H1 (cell line): ENCODE results near the gene NEK10. TPM values are rescaled to one million over a fixed set of nuclear protein-coding genes. Genes with fewer than 3 reads are reported as not detected.

Experiments used
- CTCF ChIA-PET: fragments of 300-600 bp; sonication (Branson Sonifier 250); formaldehyde crosslinking; loops from one replicate; lab custom pipeline; 2021; ENCODE audit not compliant: partially characterized antibody; lab: Charles Lee
- POLR2A ChIA-PET: fragments of 300-600 bp; sonication (Branson Sonifier 250); formaldehyde crosslinking; loops from one replicate; lab custom pipeline; 2021; ENCODE audit warnings: inconsistent platforms; ENCODE audit not compliant: partially characterized antibody; lab: Charles Lee
- DNase-seq, 2 experiments: peaks; one replicate each; pipeline versions ENCODE4 v3.0.0 to v3.0.0-alpha.2; 2010 to 2022; ENCODE audit warnings: low spot score in 2 of 2, low read depth in 1 of 2, mixed read lengths in 1 of 2
- FAIRE-seq: peaks from 2 replicates; lab custom pipeline; 2011; peaks lifted over from hg19 to GRCh38; lab: Jason Lieb, UNC
- H2AFZ ChIP-seq: 2 replicates; pipeline ENCODE4 v1.8.1; 2012; ENCODE audit warnings: low read length, inconsistent platforms
- H2AK5ac ChIP-seq: 2 replicates; pipeline ENCODE4 v1.6.1; 2013; ENCODE audit warnings: low read depth, low read length
- H2BK120ac ChIP-seq: replicated peaks from 2 replicates; pipeline ENCODE3; 2013; ENCODE audit warnings: low read depth, low read length, inconsistent platforms
- H2BK12ac ChIP-seq: 2 replicates; pipeline ENCODE4 v1.6.1; 2013; ENCODE audit warnings: low read depth, low read length
- H2BK15ac ChIP-seq: 2 replicates; pipeline ENCODE4 v1.6.1; 2013; ENCODE audit warnings: low read length
- H2BK20ac ChIP-seq: 2 replicates; pipeline ENCODE4 v1.6.1; 2013; ENCODE audit warnings: low read length
- H2BK5ac ChIP-seq: 2 replicates; pipeline ENCODE4 v1.6.1; 2013; ENCODE audit warnings: low read depth, low read length
- H3K14ac ChIP-seq: 2 replicates; pipeline ENCODE4 v1.6.1; 2013; ENCODE audit warnings: inconsistent platforms; ENCODE audit not compliant: insufficient read length
- H3K18ac ChIP-seq: 2 replicates; pipeline ENCODE4 v1.6.1; 2013; ENCODE audit warnings: low read length; ENCODE audit errors: extremely low read depth
- H3K23ac ChIP-seq: 2 replicates; pipeline ENCODE4 v1.6.1; 2013; ENCODE audit warnings: inconsistent platforms; ENCODE audit not compliant: insufficient read length
- H3K23me2 ChIP-seq: 2 replicates; pipeline ENCODE4 v1.6.1; 2013; ENCODE audit warnings: low read depth, low read length
- H3K27ac ChIP-seq: 2 replicates; pipeline ENCODE4 v1.6.1; 2011; ENCODE audit warnings: low read depth, low read length, inconsistent platforms
- H3K27me3 ChIP-seq, 4 experiments: replicated peaks in 1 of 4; 1 replicate in 1 of 4; 2 replicates in 3 of 4; pipeline versions ENCODE4 v1.6.1 to v1.8.1; 2011 to 2013; ENCODE audit warnings: low read length in 3 of 4, mild to moderate bottlenecking in 3 of 4, inconsistent platforms in 2 of 4, mixed read lengths in 2 of 4, moderate library complexity in 1 of 4; ENCODE audit not compliant: control insufficient read depth in 3 of 4, insufficient read depth in 3 of 4; ENCODE audit errors: extremely low read depth in 1 of 4
- H3K36me3 ChIP-seq, 4 experiments: 2 replicates each; pipeline versions ENCODE4 v1.6.1 to v1.8.1; 2011 to 2013; ENCODE audit warnings: mild to moderate bottlenecking in 4 of 4, low read length in 3 of 4, moderate library complexity in 2 of 4, control low read depth in 1 of 4, inconsistent platforms in 1 of 4; ENCODE audit not compliant: insufficient read depth in 4 of 4, control insufficient read depth in 2 of 4
- H3K4ac ChIP-seq: replicated peaks from 2 replicates; pipeline ENCODE3; 2013; ENCODE audit warnings: low read length, low read depth, mixed read lengths, inconsistent platforms; ENCODE audit not compliant: insufficient read length
- H3K4me1 ChIP-seq, 4 experiments: replicated peaks in 1 of 4; 1 replicate in 1 of 4; 2 replicates in 3 of 4; pipeline versions ENCODE4 v1.6.1 to v1.8.1; 2011 to 2013; ENCODE audit warnings: low read length in 3 of 4, inconsistent platforms in 2 of 4, mixed read lengths in 1 of 4; ENCODE audit not compliant: insufficient read depth in 4 of 4, control insufficient read depth in 3 of 4
- H3K4me2 ChIP-seq, 2 experiments: 2 replicates each; pipeline versions ENCODE4 v1.6.1 to v1.8.1; 2011 to 2013; ENCODE audit warnings: low read depth in 2 of 2, low read length in 2 of 2, control low read depth in 1 of 2, inconsistent platforms in 1 of 2, mild to moderate bottlenecking in 1 of 2; ENCODE audit not compliant: insufficient read depth in 1 of 2
- H3K4me3 ChIP-seq, 4 experiments: fragments of 200-600, 300-600 bp in 1 of 4; sonication (generic), shearing (Covaris generic), sonication (Bioruptor Twin) in 1 of 4; 2 replicates each; pipeline versions ENCODE4 v1.5.1 to v1.8.1; 2011 to 2016; ENCODE audit warnings: low read length in 4 of 4, low read depth in 3 of 4, control low read depth in 2 of 4, inconsistent platforms in 2 of 4, mild to moderate bottlenecking in 2 of 4, mixed read lengths in 1 of 4, moderate library complexity in 1 of 4; ENCODE audit not compliant: insufficient read depth in 2 of 4; ENCODE audit errors: extremely low read depth in 1 of 4
- H3K56ac ChIP-seq: replicated peaks from 2 replicates; pipeline ENCODE3; 2013; ENCODE audit warnings: low read depth, mild to moderate bottlenecking, mixed read lengths, low read length, inconsistent platforms; ENCODE audit not compliant: insufficient read length
- H3K79me1 ChIP-seq: 2 replicates; pipeline ENCODE4 v1.6.1; 2013; ENCODE audit warnings: low read depth, low read length, control low read depth
- H3K79me2 ChIP-seq, 2 experiments: 2 replicates each; pipeline versions ENCODE4 v1.6.1 to v1.8.1; 2012 to 2013; ENCODE audit warnings: low read length in 2 of 2, mild to moderate bottlenecking in 2 of 2, inconsistent platforms in 1 of 2; ENCODE audit not compliant: insufficient read depth in 2 of 2, control insufficient read depth in 1 of 2
- H3K9ac ChIP-seq, 4 experiments: replicated peaks in 1 of 4; 1 replicate in 1 of 4; 2 replicates in 3 of 4; pipeline versions ENCODE4 v1.6.1 to v1.8.1; 2011 to 2013; ENCODE audit warnings: low read depth in 3 of 4, low read length in 3 of 4, control low read depth in 2 of 4, mild to moderate bottlenecking in 2 of 4, moderate library complexity in 2 of 4, inconsistent platforms in 1 of 4; ENCODE audit errors: extremely low read depth in 1 of 4
- H3K9me3 ChIP-seq, 2 experiments: 2 replicates each; pipeline versions ENCODE4 v1.6.1 to v1.8.1; 2012 to 2013; ENCODE audit warnings: mild to moderate bottlenecking in 2 of 2, moderate library complexity in 2 of 2, control low read depth in 1 of 2, inconsistent platforms in 1 of 2, low read depth in 1 of 2, low read length in 1 of 2, mixed read lengths in 1 of 2; ENCODE audit not compliant: insufficient read depth in 2 of 2
- H4K20me1 ChIP-seq, 2 experiments: replicated peaks in 1 of 2; 2 replicates each; pipeline versions ENCODE3 to v1.8.1; 2011 to 2013; ENCODE audit warnings: inconsistent platforms in 2 of 2, low read length in 2 of 2, mild to moderate bottlenecking in 1 of 2; ENCODE audit not compliant: insufficient read depth in 2 of 2, control insufficient read depth in 1 of 2
- H4K5ac ChIP-seq: 2 replicates; pipeline ENCODE4 v1.6.1; 2013; ENCODE audit warnings: low read length, low read depth, mixed read lengths, inconsistent platforms; ENCODE audit not compliant: insufficient read length
- H4K8ac ChIP-seq: 2 replicates; pipeline ENCODE4 v1.8.0; 2013; ENCODE audit warnings: mild to moderate bottlenecking, moderate library complexity, low read length, inconsistent platforms; ENCODE audit not compliant: insufficient read depth; ENCODE audit errors: extremely low read depth
- H4K91ac ChIP-seq: replicated peaks from 2 replicates; pipeline ENCODE3; 2013; ENCODE audit warnings: low read length, mixed read lengths, inconsistent platforms; ENCODE audit not compliant: insufficient read length
- ATF2 ChIP-seq: IDR thresholded peaks from 2 replicates; pipeline ENCODE4 v1.6.1; 2012; ENCODE audit warnings: low read length, inconsistent platforms
- BACH1 ChIP-seq: IDR thresholded peaks from 2 replicates; pipeline ENCODE4 v1.6.1; 2012; ENCODE audit warnings: low read length, improper control_type of control experiment
- BRCA1 ChIP-seq: IDR thresholded peaks from 2 replicates; pipeline ENCODE4 v1.6.1; 2012; ENCODE audit warnings: low read depth, low read length, improper control_type of control experiment
- CBX5 ChIP-seq: fragments of 300-800, 300-1000 bp; sonication (generic); IDR thresholded peaks from 2 replicates; pipeline ENCODE4 v1.7.1; 2016; ENCODE audit warnings: antibody characterized with exemption, low read length, low read depth
- CBX8 ChIP-seq: fragments of 300-800, 300-1000 bp; sonication (generic); IDR thresholded peaks from 2 replicates; pipeline ENCODE4 v1.7.1; 2016; ENCODE audit warnings: low read depth, low read length, borderline replicate concordance
- KDM1A ChIP-seq: fragments of 200-600, 300-600 bp; sonication (generic); IDR thresholded peaks from 2 replicates; pipeline ENCODE4 v1.7.1; 2016; ENCODE audit warnings: mild to moderate bottlenecking, low read length, borderline replicate concordance
- SP2 ChIP-seq: IDR thresholded peaks from 2 replicates; pipeline ENCODE4 v1.6.1; 2012; ENCODE audit warnings: mild to moderate bottlenecking, low read length, inconsistent platforms
- TAF1 ChIP-seq: IDR thresholded peaks from 2 replicates; pipeline ENCODE4 v1.6.1; 2011; ENCODE audit warnings: mild to moderate bottlenecking, low read depth, low read length
- TCF12 ChIP-seq: IDR thresholded peaks from 2 replicates; pipeline ENCODE4 v1.6.1; 2011; ENCODE audit warnings: low read depth, mild to moderate bottlenecking, low read length
- WGBS, 2 experiments: shearing (Covaris generic) in 1 of 2; methylation state at CpG; one replicate each; pipeline versions ENCODE4 v1.1.6 to v1.1.7; 2013 to 2015; ENCODE audit warnings: low lambda C conversion rate in 2 of 2, mixed read lengths in 2 of 2, inconsistent platforms in 1 of 2, low coverage in 1 of 2, missing lambda C conversion rate in 1 of 2; ENCODE audit not compliant: insufficient replicate concordance in 2 of 2, insufficient coverage in 1 of 2, insufficient read length in 1 of 2; ENCODE audit errors: extremely low coverage in 1 of 2, missing lambda C conversion rate in 1 of 2; 5-methylcytosine and 5-hydroxymethylcytosine counted together
- polyA plus RNA-seq, 7 experiments: library from polyadenylated mRNA; depleted of rRNA in 3 of 7; stranded (reverse) in 5 of 7; unstranded in 2 of 7; fragments of >200 nt in 5 of 7; fragments of 200-250 nt in 2 of 7; gene quantifications; 1 replicate in 5 of 7; 2 replicates in 1 of 7; 4 replicates in 1 of 7; pipeline versions ENCODE4 v1.2.1 to v1.2.3, GENCODE V29; 2011 to 2013; ENCODE audit warnings: missing spikeins in 2 of 7, mixed read lengths in 2 of 7
- total RNA-seq: library from RNA; stranded (reverse); fragmentation: NEBNext Ultra II Directional; extraction: Animal tissue kit (Norgen Biotek cat#: 25700); gene quantifications from 2 replicates; pipeline ENCODE4 v1.2.1, GENCODE V29; 2021

The NEK10 gene
- total and polyA plus RNA-seq, 2 of the 8 experiments (the other 6 are each of a cell fraction or from before 2014, with no cell fraction given): 0.18 to 0.50 TPM

- Histone ChIP-seq H3K9ac (no peak overlapping the region), H2AFZ (no peak overlapping the region), H4K8ac (no peak overlapping the region), H2BK15ac (no peak overlapping the region), H3K36me3 (peaks cover 2 to 39% (median 15%) of the 10 kb centered on the region in 4 experiments; a peak in 6 of 8 replicates), H4K20me1 (no peaks in the 10 kb centered on the region), H3K18ac (no peak overlapping the region), H3K14ac (no peak overlapping the region), H3K4me2 (no peak overlapping the region), H2BK12ac (no peak overlapping the region), H3K79me1 (no peaks in the 10 kb centered on the region), H2AK5ac (no peak overlapping the region), H3K4me1 (no peaks in the 10 kb centered on the region), H2BK5ac (no peak overlapping the region), H3K4me3 (no peak overlapping the region), H3K23ac (no peak overlapping the region), H3K56ac (no peak overlapping the region), H3K4ac (no peak overlapping the region), H2BK20ac (no peak overlapping the region), H4K91ac (no peak overlapping the region), H4K5ac (no peak overlapping the region)
- CTCF ChIA-PET: interaction anchor here (0.6 kb wide), 1 partner anchor 68 kb away, joined by 4 read pairs; no protein-coding TSS in a partner anchor
- WGBS, 2 experiments: 59% methylated on average over 3 of the region's 3 CpGs; no CpG with 5 or more reads in 1 of the 2 experiments
- no peak for DNase-seq
- no peak for TF ChIP-seq CBX5
- TF ChIP-seq TCF12: no peak
- no peak for TF ChIP-seq TAF1
- no peak for TF ChIP-seq SP2
- no peak for TF ChIP-seq CBX8
- TF ChIP-seq BRCA1: no peak
- no peak for TF ChIP-seq KDM1A
- TF ChIP-seq BACH1: no peak
- no peak for TF ChIP-seq ATF2
- TF ChIP-seq, all 59 proteins: peak for 0
- Histone ChIP-seq H3K27ac (no peak overlapping the region), H2BK120ac (no peak overlapping the region), H3K79me2 (no peaks in the 10 kb centered on the region), H3K27me3 (no peaks in the 10 kb centered on the region), H3K23me2 (no peaks in the 10 kb centered on the region), H3K9me3 (no peaks in the 10 kb centered on the region)
- FAIRE-seq: no peak
- POLR2A ChIA-PET: no interaction called here
These were observed 23.9 kb upstream of the NEK10 start for GRCh38 chr3:27392950-27393679.
